ENCODE results near the gene KLHL40. TPM values are rescaled to one million over a fixed set of nuclear protein-coding genes. Genes with fewer than 3 reads are reported as not detected.

Gene KLHL40
- total and polyA plus RNA-seq, 2 donors (not counting 1 experiment from before 2014, with no cell fraction given): not detected

DNA sequence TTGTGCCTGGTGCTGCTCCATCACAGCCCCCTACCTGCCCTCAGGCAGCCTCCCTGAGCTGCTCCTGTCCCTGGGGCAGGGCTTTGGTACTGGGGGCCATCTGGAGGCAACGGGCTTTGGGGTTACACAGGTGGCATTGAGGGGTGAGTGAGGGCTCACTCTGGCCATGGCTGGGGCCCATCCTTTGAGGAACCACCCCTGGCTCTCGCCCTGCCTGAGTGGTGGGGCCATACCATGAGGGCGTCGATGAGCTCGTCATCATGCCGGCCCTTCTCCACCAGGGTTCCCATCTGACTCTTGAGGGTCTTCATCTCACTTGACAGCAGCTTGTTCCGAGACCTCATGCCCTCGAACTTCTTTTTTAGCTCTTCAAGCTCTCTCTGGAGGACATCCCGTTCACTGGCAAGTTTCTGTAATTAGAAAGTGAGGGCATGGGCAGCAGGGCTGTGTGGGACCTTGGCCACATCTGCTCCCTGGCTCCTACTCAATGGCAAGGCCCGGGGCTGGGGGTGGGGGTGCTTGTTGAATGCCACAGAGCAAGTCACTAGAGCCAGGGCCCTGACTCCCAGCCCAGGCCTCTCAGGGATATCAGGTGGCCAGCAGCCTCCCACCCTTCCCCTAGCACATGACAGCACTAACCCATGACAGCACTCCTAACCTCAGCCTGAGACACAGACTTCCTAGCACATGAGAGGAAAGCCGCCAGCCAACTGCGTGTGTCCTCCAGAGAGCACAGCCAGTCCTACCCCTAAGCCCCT, 54.2 kb downstream of the KLHL40 start:
- H3K4me3 ChIP-seq (ENCODE audit: control extremely low read depth in 1 of 5, extremely low read depth in 1 of 5, insufficient read depth in 1 of 5, low read depth in 2 of 5, low read length in 4 of 5): no peak overlapping the region
- TF ChIP-seq, protein P1, sequence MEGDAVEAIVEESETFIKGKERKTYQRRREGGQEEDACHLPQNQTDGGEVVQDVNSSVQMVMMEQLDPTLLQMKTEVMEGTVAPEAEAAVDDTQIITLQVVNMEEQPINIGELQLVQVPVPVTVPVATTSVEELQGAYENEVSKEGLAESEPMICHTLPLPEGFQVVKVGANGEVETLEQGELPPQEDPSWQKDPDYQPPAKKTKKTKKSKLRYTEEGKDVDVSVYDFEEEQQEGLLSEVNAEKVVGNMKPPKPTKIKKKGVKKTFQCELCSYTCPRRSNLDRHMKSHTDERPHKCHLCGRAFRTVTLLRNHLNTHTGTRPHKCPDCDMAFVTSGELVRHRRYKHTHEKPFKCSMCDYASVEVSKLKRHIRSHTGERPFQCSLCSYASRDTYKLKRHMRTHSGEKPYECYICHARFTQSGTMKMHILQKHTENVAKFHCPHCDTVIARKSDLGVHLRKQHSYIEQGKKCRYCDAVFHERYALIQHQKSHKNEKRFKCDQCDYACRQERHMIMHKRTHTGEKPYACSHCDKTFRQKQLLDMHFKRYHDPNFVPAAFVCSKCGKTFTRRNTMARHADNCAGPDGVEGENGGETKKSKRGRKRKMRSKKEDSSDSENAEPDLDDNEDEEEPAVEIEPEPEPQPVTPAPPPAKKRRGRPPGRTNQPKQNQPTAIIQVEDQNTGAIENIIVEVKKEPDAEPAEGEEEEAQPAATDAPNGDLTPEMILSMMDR (IDR thresholded peaks at IDR 0.05): no peak
- TF ChIP-seq EZH2 (IDR thresholded peaks at IDR 0.05; ENCODE audit: borderline replicate concordance, insufficient read depth, low read depth, low read length, poor library complexity, severe bottlenecking): no peak
- no peak for DNase-seq
- no peak overlapping the region for H3K4me2 ChIP-seq (replicated peaks; ENCODE audit: low read depth, low read length, poor library complexity, severe bottlenecking)
- Mint-ChIP-seq H3K27me3 (no peaks in the 10 kb centered on the region), H3K4me1 (peaks cover 18% of the 10 kb centered on the region), H3K9me3 (ENCODE audit: insufficient read depth) (no peaks in the 10 kb centered on the region), H3K4me3 (no peak overlapping the region), H3K27ac (no peak overlapping the region)
- H3K79me2 ChIP-seq (ENCODE audit: control insufficient read depth, insufficient read depth, low read length): no peaks in the 10 kb centered on the region
- WGBS (ENCODE audit: insufficient coverage): 95% methylated on average over 9 of the region's 12 CpGs
- ChIA-PET CTCF (no interaction called here), POLR2A (no interaction called here)
- H3K27ac ChIP-seq (ENCODE audit: low read length in 2 of 2): no peak overlapping the region
- no peak overlapping the region for H3K9ac ChIP-seq (ENCODE audit: low read length)
- ATAC-seq (ENCODE audit: low read depth): no peak
- H4K20me1 ChIP-seq (ENCODE audit: control insufficient read depth, insufficient read depth, low read length, poor library complexity, severe bottlenecking): no peaks in the 10 kb centered on the region
- H3K4me1 ChIP-seq (ENCODE audit: control insufficient read depth in 2 of 2, insufficient read depth in 2 of 2, low read length in 2 of 2): peaks cover 3 to 6% of the 10 kb centered on the region in 2 donors
- H3K36me3 ChIP-seq (replicated peaks in 1 of 2; ENCODE audit: control extremely low read depth in 1 of 2, control insufficient read depth in 1 of 2, extremely low read depth in 1 of 2, insufficient read depth in 2 of 2, low read length in 1 of 2): no peaks in the 10 kb centered on the region
- no peaks in the 10 kb centered on the region for H3K9me3 ChIP-seq (ENCODE audit: control extremely low read depth in 1 of 3, control insufficient read depth in 2 of 3, insufficient read depth in 1 of 3, low read length in 2 of 3)
- intact Hi-C loops (cut with micrococcal nuclease): loop anchor here (5.0 kb wide), 1 partner anchor 77 kb away; no protein-coding TSS in a partner anchor
- no peak overlapping the region for H2AFZ ChIP-seq (ENCODE audit: insufficient read depth, low read depth, low read length, poor library complexity, severe bottlenecking)
- H3K27me3 ChIP-seq (replicated peaks in 1 of 4; ENCODE audit: control extremely low read depth in 1 of 4, control insufficient read depth in 3 of 4, insufficient read depth in 4 of 4, low read length in 3 of 4): no peaks in the 10 kb centered on the region

DNA sequence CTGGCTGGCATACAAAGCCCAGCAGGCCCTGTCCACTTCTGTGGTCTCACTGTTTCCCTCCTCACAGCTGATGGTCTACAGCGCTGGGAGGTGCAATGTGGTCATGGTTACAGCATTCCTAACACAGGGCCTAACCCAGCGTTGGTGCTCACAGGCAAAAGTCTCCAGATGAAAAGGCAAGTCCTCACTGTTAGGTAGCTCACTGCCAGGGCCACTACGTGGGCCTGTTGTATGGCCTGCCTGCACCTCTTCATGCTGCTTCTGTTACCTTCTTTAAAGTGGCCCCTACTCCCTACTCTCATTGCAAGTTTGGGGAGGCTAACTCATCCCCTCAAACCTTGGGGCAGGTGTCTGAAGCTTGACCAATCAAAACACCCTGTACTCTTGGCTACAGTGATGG, 56.5 kb downstream of the KLHL40 start:
- Histone ChIP-seq H3K36me3 (replicated peaks in 1 of 2; ENCODE audit: control extremely low read depth in 1 of 2, control insufficient read depth in 1 of 2, extremely low read depth in 1 of 2, insufficient read depth in 2 of 2, low read length in 1 of 2) (no peaks in the 10 kb centered on the region), H3K27me3 (replicated peaks in 1 of 4; ENCODE audit: control extremely low read depth in 1 of 4, control insufficient read depth in 3 of 4, insufficient read depth in 4 of 4, low read length in 3 of 4) (no peaks in the 10 kb centered on the region), H3K4me1 (ENCODE audit: control insufficient read depth in 2 of 2, insufficient read depth in 2 of 2, low read length in 2 of 2) (peaks cover 3 to 6% of the 10 kb centered on the region in 2 donors), H3K79me2 (ENCODE audit: control insufficient read depth, insufficient read depth, low read length) (no peaks in the 10 kb centered on the region), H3K9ac (ENCODE audit: low read length) (no peak overlapping the region), H3K4me3 (ENCODE audit: control extremely low read depth in 1 of 5, extremely low read depth in 1 of 5, insufficient read depth in 1 of 5, low read depth in 2 of 5, low read length in 4 of 5) (no peak overlapping the region), H3K9me3 (ENCODE audit: control extremely low read depth in 1 of 3, control insufficient read depth in 2 of 3, insufficient read depth in 1 of 3, low read length in 2 of 3) (no peaks in the 10 kb centered on the region), H4K20me1 (ENCODE audit: control insufficient read depth, insufficient read depth, low read length, poor library complexity, severe bottlenecking) (no peaks in the 10 kb centered on the region), H3K4me2 (replicated peaks; ENCODE audit: low read depth, low read length, poor library complexity, severe bottlenecking) (no peak overlapping the region), H3K27ac (ENCODE audit: low read length in 2 of 2) (no peak overlapping the region), H2AFZ (ENCODE audit: insufficient read depth, low read depth, low read length, poor library complexity, severe bottlenecking) (no peak overlapping the region)
- ChIA-PET POLR2A (no interaction called here), CTCF (interaction anchor here (1.9 kb wide), 1 partner anchor 9 kb away, joined by 5 read pairs; no protein-coding TSS in a partner anchor)
- intact Hi-C loops (cut with micrococcal nuclease): loop anchor here (5.0 kb wide), 1 partner anchor 79 kb away; no protein-coding TSS in a partner anchor
- Mint-ChIP-seq H3K27ac (no peak overlapping the region), H3K9me3 (ENCODE audit: insufficient read depth) (no peaks in the 10 kb centered on the region), H3K27me3 (no peaks in the 10 kb centered on the region), H3K4me3 (no peak overlapping the region), H3K4me1 (peaks cover 18% of the 10 kb centered on the region)
- DNase-seq (no peak), ATAC-seq (ENCODE audit: low read depth) (no peak)
- 84% methylated on average over 3 of the region's 3 CpGs for WGBS (ENCODE audit: insufficient coverage)
- no peak for TF ChIP-seq EZH2 (IDR thresholded peaks at IDR 0.05; ENCODE audit: borderline replicate concordance, insufficient read depth, low read depth, low read length, poor library complexity, severe bottlenecking)
- TF ChIP-seq, protein P1 (IDR thresholded peaks at IDR 0.05): no peak

Data from B cell (primary cell).